GM12875 (cell line): ENCODE measurements around the gene C17orf50.
A peak's percentile ranks its signal among the peaks of the same experiment; 100 is the strongest.
"Not testable (repeated sequence)": the region's sequence is repeated elsewhere in the genome, so short reads cannot be mapped to it uniquely, and the experiment has no call there.

ENCODE experiments used
- H3K4me3 ChIP-seq: one replicate; pipeline ENCODE4 v1.5.1; 2011; ENCODE audit warnings: low read depth, low read length, control low read depth
- TF ChIP-seq, protein P1 (sequence below): IDR thresholded peaks from 2 replicates; pipeline ENCODE4 v1.5.1; 2011; ENCODE audit warnings: low read depth, mild to moderate bottlenecking, control low read depth, inconsistent platforms, low read length, moderate library complexity, borderline replicate concordance; ENCODE audit not compliant: insufficient read depth

C17orf50 gene

DNA sequence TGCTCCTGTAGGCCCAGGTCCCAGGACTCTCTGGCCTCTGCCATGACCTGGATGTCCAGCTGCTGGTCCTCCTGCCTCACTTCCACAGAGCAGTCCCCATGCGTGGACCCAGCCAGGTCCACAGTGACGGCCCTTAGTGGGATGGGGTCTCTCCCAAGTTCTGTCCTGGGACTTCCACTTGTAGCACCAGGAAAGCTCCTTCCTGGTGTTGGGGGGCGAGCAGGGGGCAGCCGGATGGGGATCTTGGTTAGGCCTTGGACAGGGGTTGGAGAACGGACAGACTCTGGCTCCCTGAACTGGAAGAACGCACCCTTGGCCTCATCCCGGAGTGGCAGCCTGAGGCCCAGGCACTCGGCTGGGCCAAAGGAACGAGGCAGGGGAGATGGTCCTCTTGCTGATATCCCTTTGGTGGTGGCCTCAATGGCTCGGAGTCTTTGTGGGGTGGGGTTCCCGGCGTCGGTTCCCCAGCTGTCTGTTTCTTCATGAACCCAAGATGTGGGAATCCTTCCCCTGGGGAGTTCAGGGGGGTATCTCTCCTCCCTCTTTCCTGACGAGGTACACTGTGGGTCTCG, 14.9 kb upstream of the C17orf50 start:
- H3K4me3 ChIP-seq: no peak overlapping the region
- TF ChIP-seq, protein P1, sequence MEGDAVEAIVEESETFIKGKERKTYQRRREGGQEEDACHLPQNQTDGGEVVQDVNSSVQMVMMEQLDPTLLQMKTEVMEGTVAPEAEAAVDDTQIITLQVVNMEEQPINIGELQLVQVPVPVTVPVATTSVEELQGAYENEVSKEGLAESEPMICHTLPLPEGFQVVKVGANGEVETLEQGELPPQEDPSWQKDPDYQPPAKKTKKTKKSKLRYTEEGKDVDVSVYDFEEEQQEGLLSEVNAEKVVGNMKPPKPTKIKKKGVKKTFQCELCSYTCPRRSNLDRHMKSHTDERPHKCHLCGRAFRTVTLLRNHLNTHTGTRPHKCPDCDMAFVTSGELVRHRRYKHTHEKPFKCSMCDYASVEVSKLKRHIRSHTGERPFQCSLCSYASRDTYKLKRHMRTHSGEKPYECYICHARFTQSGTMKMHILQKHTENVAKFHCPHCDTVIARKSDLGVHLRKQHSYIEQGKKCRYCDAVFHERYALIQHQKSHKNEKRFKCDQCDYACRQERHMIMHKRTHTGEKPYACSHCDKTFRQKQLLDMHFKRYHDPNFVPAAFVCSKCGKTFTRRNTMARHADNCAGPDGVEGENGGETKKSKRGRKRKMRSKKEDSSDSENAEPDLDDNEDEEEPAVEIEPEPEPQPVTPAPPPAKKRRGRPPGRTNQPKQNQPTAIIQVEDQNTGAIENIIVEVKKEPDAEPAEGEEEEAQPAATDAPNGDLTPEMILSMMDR: no peak

DNA sequence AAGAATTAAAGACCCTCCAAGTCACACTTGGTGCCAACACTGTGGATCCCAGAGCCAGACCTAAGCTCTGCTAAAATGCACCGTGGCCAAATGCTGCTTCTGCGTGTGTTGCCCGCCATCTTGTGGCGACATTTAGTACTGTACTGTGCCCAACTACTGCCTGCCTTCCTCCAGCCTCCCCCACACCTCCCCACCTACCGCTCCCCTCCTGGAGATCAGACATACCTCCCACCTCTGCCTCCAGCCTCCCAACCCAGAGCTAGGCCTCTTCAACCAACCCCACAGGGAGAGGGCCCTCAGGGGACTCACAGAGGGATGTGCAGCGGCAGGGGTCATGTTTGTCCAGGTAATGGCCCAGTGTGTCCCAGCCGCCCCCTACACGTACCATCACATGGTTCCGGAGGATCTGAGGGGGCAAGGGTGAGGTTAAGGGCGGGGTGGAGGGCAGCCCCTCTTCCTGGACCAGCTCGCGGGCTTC, 13.1 kb upstream of the C17orf50 start:
- no peak overlapping the region for H3K4me3 ChIP-seq

DNA sequence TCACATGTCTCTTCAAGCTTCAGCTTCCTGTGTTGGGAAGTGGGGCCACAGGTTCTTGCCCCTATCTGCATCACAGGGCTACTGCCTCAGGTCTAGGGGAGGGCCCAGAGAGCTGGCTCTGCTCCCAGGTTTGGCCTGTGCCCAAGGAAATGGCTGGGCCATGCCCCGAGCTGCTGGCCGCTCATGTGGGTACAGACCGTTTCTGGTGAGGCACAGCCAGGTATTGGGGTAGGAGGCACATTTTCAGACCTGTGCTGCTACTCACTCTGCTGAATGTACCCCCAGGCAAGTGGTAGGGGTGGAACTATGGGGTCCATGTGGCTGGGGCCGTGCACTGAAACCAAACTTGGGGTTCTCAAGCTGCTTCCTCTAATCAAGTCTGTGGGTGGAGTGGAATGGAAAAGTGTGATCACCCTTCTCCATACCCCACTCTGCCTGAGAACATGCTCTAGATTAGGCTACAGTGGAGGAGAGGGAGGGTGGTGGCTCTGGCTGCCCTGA, 12.3 kb upstream of the C17orf50 start:
- TF ChIP-seq, protein P1: no peak
- no peak overlapping the region for H3K4me3 ChIP-seq

More for the DNA sequence above, 13.1 kb upstream of the C17orf50 start:
- TF ChIP-seq, protein P1: peak; percentile 79

DNA sequence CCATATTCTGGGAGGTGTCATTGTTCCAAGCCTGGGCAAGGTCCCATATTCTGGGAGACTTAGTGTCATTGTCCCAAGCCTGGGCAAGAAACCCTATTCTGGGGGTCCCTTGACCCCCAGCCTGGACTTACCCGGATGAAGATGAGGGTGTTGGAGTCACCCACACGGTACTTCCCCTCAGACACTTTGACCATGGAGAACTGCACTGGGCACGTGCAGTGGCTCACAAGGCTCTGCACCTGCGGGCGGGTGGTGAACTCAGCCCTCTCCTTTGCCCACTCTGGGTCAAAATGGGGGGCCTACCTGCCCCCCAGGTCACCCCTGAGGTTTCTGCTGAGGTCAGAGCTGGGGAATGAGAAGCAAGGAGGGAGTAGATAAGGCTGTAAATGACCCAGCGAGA, 11.7 kb upstream of the C17orf50 start:
- TF ChIP-seq, protein P1: no peak
- H3K4me3 ChIP-seq: no peak overlapping the region

DNA sequence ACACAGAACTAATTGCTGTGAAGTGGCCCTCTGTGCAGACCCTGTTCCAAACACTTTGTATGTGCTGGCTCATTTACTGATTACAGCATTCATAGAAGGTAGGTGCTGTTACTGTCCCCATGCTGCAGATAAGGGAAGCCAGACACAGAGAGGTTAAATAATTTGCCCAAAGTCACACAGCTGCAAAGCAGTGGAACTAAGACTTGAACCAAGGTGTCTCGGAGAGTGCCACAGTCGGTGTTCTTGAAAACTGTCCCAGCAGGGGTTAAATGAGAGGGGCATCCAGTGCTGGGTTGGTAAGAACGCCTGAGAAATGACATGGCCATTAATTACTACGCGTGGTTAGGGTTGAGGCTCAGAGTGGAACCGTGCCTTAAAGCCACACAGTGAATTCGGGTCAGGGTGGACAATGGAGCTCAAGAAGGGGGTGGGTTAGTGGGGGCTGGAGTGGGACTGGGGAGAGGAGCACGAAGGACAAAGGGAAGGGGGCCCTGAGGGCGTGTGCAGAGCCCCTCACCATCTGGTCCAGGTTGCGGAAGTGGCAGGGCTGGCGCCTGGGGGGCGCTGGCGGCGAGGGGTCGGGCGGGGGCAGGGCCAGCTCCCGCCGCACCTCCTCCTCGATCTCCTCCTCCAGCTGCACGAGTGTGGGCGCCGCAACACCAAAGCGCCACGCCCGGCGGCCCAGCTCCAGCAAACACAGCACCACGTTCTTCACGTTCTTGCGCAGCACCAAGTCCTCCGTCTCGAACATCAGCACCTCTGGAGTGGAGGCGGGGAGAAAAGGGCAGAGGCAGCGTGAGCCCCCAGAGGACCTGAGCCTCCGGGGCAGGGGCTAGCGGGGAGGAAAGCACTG, 10.9 kb upstream of the C17orf50 start:
- TF ChIP-seq, protein P1: no peak
- H3K4me3 ChIP-seq: no peak overlapping the region

DNA sequence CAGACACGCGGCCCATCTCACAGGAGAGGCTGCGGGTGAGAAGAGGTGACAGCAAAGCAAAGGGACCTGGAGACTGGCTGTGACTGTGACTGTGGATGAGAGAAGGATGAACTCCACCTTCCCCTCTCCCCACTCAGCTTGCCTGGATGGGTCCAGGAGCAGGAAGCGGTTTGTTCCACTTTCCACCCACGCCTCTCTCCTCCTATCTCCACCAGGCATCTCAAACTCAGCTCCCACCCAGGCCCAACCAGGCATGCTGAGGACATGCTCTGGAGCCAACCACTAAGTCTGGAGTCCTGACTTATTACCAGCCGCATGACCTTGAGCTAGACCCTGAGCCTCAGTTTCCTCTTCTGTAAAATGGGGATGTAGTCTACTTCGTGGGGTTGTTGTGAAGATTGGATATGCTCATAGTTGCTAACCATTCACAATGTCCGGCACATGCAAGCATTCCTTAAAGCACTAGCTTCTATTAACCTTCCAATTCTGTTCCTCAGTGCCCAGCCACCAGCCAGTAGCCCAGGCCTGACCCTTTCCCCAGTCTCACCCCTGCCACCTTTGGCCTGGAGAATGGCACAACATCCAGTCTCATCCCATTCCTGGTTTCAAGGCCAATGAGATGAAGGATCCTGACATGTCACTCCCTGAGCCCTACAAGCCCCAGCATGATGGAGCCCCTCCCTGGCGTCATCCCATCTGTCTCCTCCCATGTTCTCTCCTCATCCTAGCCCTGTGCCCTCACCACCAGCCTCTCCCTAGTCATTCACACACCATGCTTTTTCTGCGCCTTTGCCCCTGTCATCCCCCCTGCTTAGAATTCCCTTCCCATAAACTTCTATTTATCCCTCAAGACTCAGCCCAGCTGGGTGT, 9.9 kb upstream of the C17orf50 start:
- no peak overlapping the region for H3K4me3 ChIP-seq
- TF ChIP-seq, protein P1: no peak

DNA sequence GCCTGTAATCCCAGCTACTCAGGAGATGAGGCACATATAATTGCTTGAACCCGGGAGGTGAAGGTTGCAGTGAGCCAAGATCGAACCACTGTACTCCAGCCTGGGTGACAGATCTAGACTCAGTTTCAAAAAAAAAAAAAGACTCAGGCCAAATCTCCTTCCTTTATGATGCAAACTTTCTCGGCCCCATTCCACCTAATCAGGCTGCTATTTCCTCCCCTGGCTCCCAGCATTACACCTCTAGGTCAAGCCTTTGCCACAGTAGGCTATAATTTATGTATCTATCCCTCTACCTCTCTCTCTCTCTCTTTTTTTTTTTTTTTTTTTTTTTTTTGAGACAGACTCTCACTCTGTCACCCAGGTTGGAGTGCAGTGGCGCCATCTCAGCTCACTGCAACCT, 9.1 kb upstream of the C17orf50 start:
- not testable (repeated sequence) for H3K4me3 ChIP-seq
